NCI-H82 treated with DMSO at 0.1 percent for 48 hours (cell line): ENCODE measurements around the gene ERN1.

Source experiments
- DNase-seq: peaks from one replicate; lab custom pipeline; 2025; ENCODE audit not compliant: unreplicated experiment; lab: John Stamatoyannopoulos, UW

The ERN1 gene

GRCh38 chr17:64063766-64064224 lies 66.1 kb downstream of the ERN1 start:
- peak; percentile 39 for DNase-seq

GRCh38 chr17:64063088-64063487 lies 66.9 kb downstream of the ERN1 start:
- DNase-seq: no peak

- no peak for DNase-seq
Observed at GRCh38 chr17:64061178-64061898, 68.6 kb downstream of the ERN1 start.

- DNase-seq: no peak
Observed at GRCh38 chr17:64060331-64060730, 69.6 kb downstream of the ERN1 start.

- no peak for DNase-seq
Observed at GRCh38 chr17:64059756-64060155, 70.2 kb downstream of the ERN1 start.

GRCh38 chr17:64058621-64059020 lies 71.3 kb downstream of the ERN1 start:
- DNase-seq: no peak

- DNase-seq: no peak
Observed at GRCh38 chr17:64057701-64058263, 72.2 kb downstream of the ERN1 start.

- no peak for DNase-seq
Observed at GRCh38 chr17:64056269-64057005, 73.5 kb downstream of the ERN1 start.

- DNase-seq: no peak
Observed at GRCh38 chr17:64055183-64056142, 74.5 kb downstream of the ERN1 start.

GRCh38 chr17:64054304-64054703 lies 75.6 kb downstream of the ERN1 start:
- DNase-seq: no peak

GRCh38 chr17:64053101-64053500 lies 76.8 kb downstream of the ERN1 start:
- no peak for DNase-seq

GRCh38 chr17:64051153-64051552 lies 78.8 kb downstream of the ERN1 start:
- no peak for DNase-seq

- no peak for DNase-seq
Observed at GRCh38 chr17:64048805-64049204, 81.1 kb downstream of the ERN1 start.

GRCh38 chr17:64045176-64045575 lies 84.8 kb downstream of the ERN1 start:
- no peak for DNase-seq

- DNase-seq: no peak
Observed at GRCh38 chr17:64042700-64043485, 87.1 kb downstream of the ERN1 start.

GRCh38 chr17:64041912-64042311 lies 88.0 kb downstream of the ERN1 start:
- no peak for DNase-seq

- DNase-seq: no peak
Observed at GRCh38 chr17:64040206-64040605, 89.7 kb downstream of the ERN1 start.

- no peak for DNase-seq
Observed at GRCh38 chr17:64039106-64039400, 90.9 kb downstream of the ERN1 start.

- DNase-seq: no peak
Observed at GRCh38 chr17:64038331-64039105, 91.4 kb downstream of the ERN1 start.

- DNase-seq: no peak
Observed at GRCh38 chr17:64037802-64038201, 92.1 kb downstream of the ERN1 start.
